Activated CD8-positive, alpha-beta memory T cell treated with anti-CD3 and anti-CD28 coated beads for 24 hours (primary cell): Measurements from ENCODE around the gene MTARC2.

ENCODE experiments used
- DNase-seq: peaks from one replicate; pipeline ENCODE4 v3.0.0-alpha.2; 2020

The MTARC2 gene

GRCh38 chr1:220770245-220770913 lies 22.3 kb downstream of the MTARC2 start:
- no peak for DNase-seq

GRCh38 chr1:220772846-220773245 lies 24.7 kb downstream of the MTARC2 start:
- DNase-seq: no peak

GRCh38 chr1:220775240-220775853 lies 27.2 kb downstream of the MTARC2 start:
- DNase-seq: peak; percentile 66

- DNase-seq: no peak
These were observed 28.1 kb downstream of the MTARC2 start for GRCh38 chr1:220776254-220776653.

GRCh38 chr1:220776720-220777326 lies 28.7 kb downstream of the MTARC2 start:
- DNase-seq: peak; percentile 82

GRCh38 chr1:220783453-220783852 lies 35.3 kb downstream of the MTARC2 start:
- no peak for DNase-seq

- no peak for DNase-seq
These were observed 36.6 kb downstream of the MTARC2 start for GRCh38 chr1:220784751-220785150.

GRCh38 chr1:220785166-220786056 lies 37.3 kb downstream of the MTARC2 start:
- DNase-seq: no peak

- DNase-seq: no peak
These were observed 37.9 kb downstream of the MTARC2 start for GRCh38 chr1:220786057-220786336.

- DNase-seq: no peak
These were observed 38.4 kb downstream of the MTARC2 start, which contains the start of gene MTARC1 for GRCh38 chr1:220786337-220787068. TSS of gene MTARC1 (plus strand) at chr1:220786913. CDS start at chr1:220786945, 32 bp downstream.

- no peak for DNase-seq
These were observed 39.0 kb downstream of the MTARC2 start for GRCh38 chr1:220787069-220787619.

GRCh38 chr1:220788900-220789299 lies 40.8 kb downstream of the MTARC2 start:
- no peak for DNase-seq

GRCh38 chr1:220789532-220790147 lies 41.5 kb downstream of the MTARC2 start:
- DNase-seq: no peak

GRCh38 chr1:220791285-220791684 lies 43.2 kb downstream of the MTARC2 start:
- no peak for DNase-seq

GRCh38 chr1:220791956-220792355 lies 43.8 kb downstream of the MTARC2 start:
- no peak for DNase-seq

GRCh38 chr1:220796530-220796929 lies 48.4 kb downstream of the MTARC2 start:
- DNase-seq: no peak

GRCh38 chr1:220797044-220797443 lies 48.9 kb downstream of the MTARC2 start:
- DNase-seq: no peak

GRCh38 chr1:220797553-220797952 lies 49.4 kb downstream of the MTARC2 start:
- DNase-seq: no peak

GRCh38 chr1:220798338-220798737 lies 50.2 kb downstream of the MTARC2 start:
- no peak for DNase-seq

- no peak for DNase-seq
These were observed 52.1 kb downstream of the MTARC2 start for GRCh38 chr1:220800262-220800661.

- no peak for DNase-seq
These were observed 55.5 kb downstream of the MTARC2 start for GRCh38 chr1:220803401-220804201.
